Measurements from ENCODE around the gene KCNN3.
A peak's percentile ranks its signal among the peaks of the same experiment; 100 is the strongest.

The KCNN3 gene

GRCh38 chr1:154726443-154726842 lies 143.6 kb downstream of the KCNN3 start:
- DNase-seq: peak in 1 of 5 donors; percentile 75

- no peak for DNase-seq
Measured at GRCh38 chr1:154725865-154726264, 144.2 kb downstream of the KCNN3 start.

- DNase-seq: no peak
Measured at GRCh38 chr1:154720328-154721297, 149.5 kb downstream of the KCNN3 start.

GRCh38 chr1:154719586-154720327 lies 150.3 kb downstream of the KCNN3 start:
- no peak for DNase-seq

- no peak for DNase-seq
Measured at GRCh38 chr1:154718566-154718965, 151.5 kb downstream of the KCNN3 start.

GRCh38 chr1:154717528-154717924 lies 152.6 kb downstream of the KCNN3 start:
- no peak for DNase-seq

- DNase-seq: no peak
Measured at GRCh38 chr1:154716614-154717527, 153.2 kb downstream of the KCNN3 start.

GRCh38 chr1:154716011-154716410 lies 154.1 kb downstream of the KCNN3 start:
- DNase-seq: no peak

GRCh38 chr1:154715385-154715784 lies 154.7 kb downstream of the KCNN3 start:
- DNase-seq: no peak

- peak in 1 of 5 donors; percentile 20 for DNase-seq
Measured at GRCh38 chr1:154714638-154715037, 155.4 kb downstream of the KCNN3 start.

- DNase-seq: no peak
Measured at GRCh38 chr1:154714052-154714623, 155.9 kb downstream of the KCNN3 start.

- DNase-seq: no peak
Measured at GRCh38 chr1:154713005-154713404, 157.1 kb downstream of the KCNN3 start.

GRCh38 chr1:154712166-154712810 lies 157.8 kb downstream of the KCNN3 start:
- no peak for DNase-seq

- DNase-seq: no peak
Measured at GRCh38 chr1:154711416-154711815, 158.7 kb downstream of the KCNN3 start.

- DNase-seq: no peak
Measured at GRCh38 chr1:154710106-154710505, 160.0 kb downstream of the KCNN3 start.

- DNase-seq: no peak
Measured at GRCh38 chr1:154707901-154708463, 162.1 kb downstream of the KCNN3 start.

GRCh38 chr1:154706851-154707250 lies 163.2 kb downstream of the KCNN3 start:
- DNase-seq: no peak

GRCh38 chr1:154705544-154705943 lies 164.5 kb downstream of the KCNN3 start:
- DNase-seq: no peak

- DNase-seq: no peak
Measured at GRCh38 chr1:154703170-154703569, 166.9 kb downstream of the KCNN3 start.

- no peak for DNase-seq
Measured at GRCh38 chr1:154698320-154699096, 171.6 kb downstream of the KCNN3 start.

- DNase-seq: no peak
Measured at GRCh38 chr1:154697710-154698109, 172.4 kb downstream of the KCNN3 start.

Data from T-helper 1 cell (primary cell).